GM23248 (cell line): ENCODE results near the gene CAMK1D. TPM values are rescaled to one million over a fixed set of nuclear protein-coding genes. Genes with fewer than 3 reads are reported as not detected.

Experiments
- DNase-seq: peaks from one replicate; pipeline ENCODE4 v3.0.0-alpha.2; 2015
- H2AFZ ChIP-seq: fragments of 200-600 bp; sonication (generic); 2 replicates; pipeline ENCODE4 v1.6.1; 2016; ENCODE audit warnings: antibody characterized with exemption
- H3F3A ChIP-seq: fragments of 200-600 bp; sonication (generic); 2 replicates; pipeline ENCODE4 v1.6.1; 2016; ENCODE audit warnings: mild to moderate bottlenecking, antibody characterized with exemption, mixed run types; ENCODE audit not compliant: insufficient read depth
- H3K27ac ChIP-seq: fragments of 200-600 bp; sonication (generic); 2 replicates; pipeline ENCODE4 v1.5.1; 2016; ENCODE audit warnings: mild to moderate bottlenecking
- H3K27me3 ChIP-seq: fragments of 200-600 bp; sonication (generic); replicated peaks from 2 replicates; pipeline ENCODE4 v1.6.1; 2016; ENCODE audit warnings: mild to moderate bottlenecking; ENCODE audit not compliant: insufficient read depth
- H3K36me3 ChIP-seq: fragments of 200-600 bp; sonication (generic); 2 replicates; pipeline ENCODE4 v1.6.1; 2016; ENCODE audit warnings: low read depth, mild to moderate bottlenecking
- H3K4me1 ChIP-seq: fragments of 200-600 bp; sonication (generic); 2 replicates; pipeline ENCODE4 v1.6.1; 2016; ENCODE audit warnings: mild to moderate bottlenecking; ENCODE audit not compliant: insufficient read depth
- H3K4me2 ChIP-seq: fragments of 200-600 bp; sonication (generic); one replicate; pipeline ENCODE4 v1.6.1; 2016; ENCODE audit warnings: mild to moderate bottlenecking; ENCODE audit not compliant: unreplicated experiment
- H3K4me3 ChIP-seq: fragments of 200-600 bp; sonication (generic); 2 replicates; pipeline ENCODE4 v1.5.1; 2016; ENCODE audit warnings: mild to moderate bottlenecking
- H3K79me2 ChIP-seq: fragments of 200-600 bp; sonication (generic); 2 replicates; pipeline ENCODE4 v1.6.1; 2016; ENCODE audit warnings: mild to moderate bottlenecking; ENCODE audit not compliant: insufficient read depth
- H3K9ac ChIP-seq: fragments of 200-600 bp; sonication (generic); 2 replicates; pipeline ENCODE4 v1.6.1; 2016; ENCODE audit warnings: mild to moderate bottlenecking
- H3K9me2 ChIP-seq: fragments of 200-600 bp; sonication (generic); 2 replicates; pipeline ENCODE4 v1.6.1; 2016; ENCODE audit warnings: mixed run types, mild to moderate bottlenecking, moderate library complexity; ENCODE audit not compliant: insufficient read depth
- H3K9me3 ChIP-seq: fragments of 200-600 bp; sonication (generic); one replicate; pipeline ENCODE4 v1.6.1; 2017; ENCODE audit warnings: low read depth
- H4K20me1 ChIP-seq: fragments of 200-600 bp; sonication (generic); 2 replicates; pipeline ENCODE4 v1.6.0; 2016; ENCODE audit not compliant: insufficient read depth
- EZH2 ChIP-seq: fragments of 200-600 bp; sonication (generic); IDR thresholded peaks from 2 replicates; pipeline ENCODE4 v1.6.1; 2018; ENCODE audit warnings: antibody characterized with exemption, mild to moderate bottlenecking; ENCODE audit not compliant: insufficient read depth, poor library complexity, severe bottlenecking
- EZH2phosphoT487 ChIP-seq: fragments of 200-600 bp; sonication (generic); IDR thresholded peaks from 2 replicates; pipeline ENCODE4 v1.6.1; 2018; ENCODE audit warnings: antibody characterized with exemption, moderate library complexity, mild to moderate bottlenecking, low read depth; ENCODE audit not compliant: insufficient read depth
- WGBS, 2 experiments: methylation state at CpG; one replicate each; pipeline ENCODE4 v1.1.6; 2015 to 2017; ENCODE audit warnings: low lambda C conversion rate in 2 of 2, low coverage in 1 of 2; ENCODE audit errors: missing lambda C conversion rate in 2 of 2; 5-methylcytosine and 5-hydroxymethylcytosine counted together
- in situ Hi-C: fragments of 300-500 bp; cut with MboI; formaldehyde crosslinking; loops from 2 replicates; pipeline ENCODE4 v1.15.0; 2020
- polyA plus RNA-seq: library from polyadenylated mRNA; unstranded; fragments of >200 nt; fragmentation: Nextera tagmentation; extraction: Ambion mirVana; gene quantifications from 2 replicates; pipeline ENCODE4 v1.2.1, GENCODE V29; 2016
- total RNA-seq: library from RNA; depleted of rRNA; stranded (reverse); fragments of >200 nt; shearing (Covaris generic); gene quantifications from 2 replicates; pipeline ENCODE4 v1.2.3, GENCODE V29; 2014

The CAMK1D gene
- total and polyA plus RNA-seq, 2 experiments from 2014 or later: 0.22 to 0.55 TPM

DNA sequence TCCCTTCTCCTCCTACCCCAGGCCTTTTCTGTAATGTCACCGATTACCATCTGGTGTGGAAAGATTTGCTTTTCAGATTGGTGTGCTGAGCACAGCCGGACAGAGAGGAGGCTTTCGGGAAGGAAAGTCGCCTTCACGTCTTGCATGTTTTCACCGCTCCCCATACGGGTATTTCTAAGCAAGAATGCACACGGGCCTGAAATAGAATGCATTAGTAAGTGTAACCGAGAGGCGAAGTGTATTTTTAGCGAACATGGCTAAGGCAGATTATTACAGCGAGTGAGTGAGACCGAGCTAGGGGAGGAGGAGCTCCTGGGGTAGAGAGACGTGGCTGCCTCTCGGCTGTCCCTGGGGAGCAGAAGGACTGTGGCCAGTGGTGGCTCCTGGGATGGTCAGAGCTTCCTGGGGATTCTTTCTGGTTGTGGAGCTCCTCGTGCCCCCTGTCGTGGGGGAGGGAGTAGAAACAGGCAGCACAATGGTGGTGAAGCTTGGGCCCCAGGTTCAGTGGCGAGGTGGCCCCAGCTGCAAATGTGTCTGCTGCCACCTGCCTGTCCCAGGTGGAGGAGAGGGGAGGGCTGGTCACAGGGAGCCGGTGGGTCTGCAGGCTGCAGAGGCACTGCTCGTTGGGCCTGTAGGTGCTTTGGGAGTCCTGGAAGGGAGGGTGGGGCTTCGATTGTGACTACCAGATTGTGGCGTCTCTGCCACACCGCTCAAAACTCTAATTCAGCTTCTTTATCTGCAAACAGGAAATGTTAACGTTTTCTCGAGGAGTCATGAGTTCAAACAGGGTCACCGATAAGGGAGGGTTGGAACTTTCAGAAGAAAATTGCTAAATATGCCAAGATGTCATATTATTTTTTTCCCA, 135.8 kb downstream of the CAMK1D start:
- Histone ChIP-seq H3K4me1 (no peaks in the 10 kb centered on the region), H3K27me3 (no peaks in the 10 kb centered on the region), H3F3A (no peaks in the 10 kb centered on the region), H3K4me2 (no peak overlapping the region), H3K9me2 (no peaks in the 10 kb centered on the region), H4K20me1 (no peaks in the 10 kb centered on the region), H3K9me3 (no peaks in the 10 kb centered on the region), H3K79me2 (no peaks in the 10 kb centered on the region), H3K36me3 (no peaks in the 10 kb centered on the region), H3K9ac (no peak overlapping the region), H3K27ac (no peak overlapping the region), H2AFZ (no peak overlapping the region), H3K4me3 (no peak overlapping the region)
- WGBS, 2 experiments: 67 to 72% methylated on average over 24 to 26 of the region's 26 CpGs
- in situ Hi-C loops: no loop called here
- TF ChIP-seq EZH2 (no peak), EZH2phosphoT487 (no peak)
- no peak for DNase-seq

DNA sequence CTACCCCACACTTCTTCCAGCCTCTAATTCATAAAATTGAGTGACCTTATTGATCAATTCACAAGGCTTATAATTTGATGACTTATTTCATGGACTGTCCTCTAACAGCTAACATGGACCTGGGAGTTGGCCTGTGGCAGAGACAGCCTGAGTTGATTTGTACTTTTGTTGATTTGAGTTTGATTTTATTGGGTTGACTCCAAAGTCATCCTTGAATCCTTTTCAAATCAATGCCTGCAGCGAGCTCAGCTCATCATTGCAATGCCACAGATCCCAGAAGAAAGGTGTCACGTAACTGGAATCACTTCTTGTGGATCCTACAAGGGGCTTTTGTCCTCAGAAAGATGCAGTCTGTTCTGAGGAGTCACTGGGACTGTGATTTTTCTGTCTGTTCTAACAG, 138.0 kb downstream of the CAMK1D start:
- Histone ChIP-seq H3K27ac (no peak overlapping the region), H3K9ac (no peak overlapping the region)

DNA sequence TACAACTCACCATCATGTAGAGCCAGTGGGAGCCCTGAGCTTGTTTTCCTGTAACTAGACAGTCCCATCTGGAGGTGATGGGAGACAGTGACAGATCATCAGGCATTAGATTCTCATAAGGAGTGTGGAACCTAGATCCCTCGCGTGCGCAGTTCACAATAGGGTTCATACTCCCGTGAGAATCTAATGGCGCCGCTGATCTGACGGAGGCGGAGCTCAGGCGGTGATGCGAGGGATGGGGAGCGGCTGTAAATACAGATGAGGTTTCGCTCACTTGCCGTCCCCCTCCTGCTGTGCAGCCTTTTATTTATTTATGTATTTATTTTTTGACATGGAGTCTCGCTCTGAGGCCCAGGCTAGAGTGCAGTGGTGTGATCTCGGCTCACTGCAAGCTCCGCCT, 139.3 kb downstream of the CAMK1D start:
- Histone ChIP-seq H3K4me3 (no peak overlapping the region), H3K9ac (no peak overlapping the region), H3K9me3 (no peaks in the 10 kb centered on the region), H4K20me1 (no peaks in the 10 kb centered on the region), H2AFZ (no peak overlapping the region), H3K9me2 (no peaks in the 10 kb centered on the region), H3K27me3 (no peaks in the 10 kb centered on the region), H3K4me1 (no peaks in the 10 kb centered on the region), H3K79me2 (no peaks in the 10 kb centered on the region), H3K4me2 (no peak overlapping the region), H3K36me3 (no peaks in the 10 kb centered on the region), H3K27ac (no peak overlapping the region), H3F3A (no peaks in the 10 kb centered on the region)
- 85 to 90% methylated on average over 16 of the region's 16 CpGs for WGBS, 2 experiments
- no peak for TF ChIP-seq EZH2
- in situ Hi-C loops: no loop called here
- no peak for DNase-seq

More for the DNA sequence above, 138.0 kb downstream of the CAMK1D start:
- H2AFZ ChIP-seq: no peak overlapping the region
- H3K9me2 ChIP-seq: no peaks in the 10 kb centered on the region
- no peaks in the 10 kb centered on the region for H3K79me2 ChIP-seq
- no peaks in the 10 kb centered on the region for H4K20me1 ChIP-seq
- H3K4me2 ChIP-seq: no peak overlapping the region
- WGBS, 2 experiments: 0 to 3% methylated on average over 2 of the region's 2 CpGs
- H3K9me3 ChIP-seq: no peaks in the 10 kb centered on the region
- no peaks in the 10 kb centered on the region for H3K36me3 ChIP-seq
- no peak for TF ChIP-seq EZH2phosphoT487
- DNase-seq: no peak
- H3K27me3 ChIP-seq: no peaks in the 10 kb centered on the region
- no peak overlapping the region for H3K4me3 ChIP-seq
- no peaks in the 10 kb centered on the region for H3F3A ChIP-seq
- H3K4me1 ChIP-seq: no peaks in the 10 kb centered on the region
- in situ Hi-C loops: no loop called here

DNA sequence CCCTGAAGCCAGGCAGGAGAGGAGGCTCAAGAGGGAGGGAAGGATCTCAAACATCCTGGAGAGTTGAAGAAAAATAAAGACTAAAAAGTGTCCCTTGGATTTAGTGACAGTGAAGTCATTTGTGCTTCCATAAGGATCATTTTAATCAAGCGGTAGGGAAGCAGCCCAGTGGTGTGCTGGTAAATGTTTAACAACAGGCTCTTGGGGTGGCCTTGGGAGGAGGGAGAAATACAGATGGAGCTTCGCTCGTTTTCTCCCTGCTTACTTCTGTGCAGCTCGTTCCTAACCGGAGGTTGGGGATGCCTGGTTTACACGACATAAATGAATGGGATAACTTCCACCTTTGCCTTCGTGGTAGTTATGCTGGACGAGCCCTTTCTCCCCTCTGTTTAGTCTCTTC, 140.0 kb downstream of the CAMK1D start:
- Histone ChIP-seq H4K20me1 (no peaks in the 10 kb centered on the region), H3K27ac (no peak overlapping the region), H3K9me2 (no peaks in the 10 kb centered on the region), H3K9me3 (no peaks in the 10 kb centered on the region), H3K9ac (no peak overlapping the region), H2AFZ (no peak overlapping the region), H3K36me3 (no peaks in the 10 kb centered on the region), H3K4me1 (no peaks in the 10 kb centered on the region), H3K4me3 (no peak overlapping the region), H3K79me2 (no peaks in the 10 kb centered on the region), H3K27me3 (no peaks in the 10 kb centered on the region), H3F3A (no peaks in the 10 kb centered on the region), H3K4me2 (no peak overlapping the region)
- TF ChIP-seq EZH2phosphoT487 (no peak), EZH2 (no peak)
- DNase-seq: no peak
- in situ Hi-C loops: no loop called here
- WGBS, 2 experiments: 58 to 64% methylated on average over 8 of the region's 8 CpGs
